Sigmoid colon (tissue), 4 donors: ENCODE results near the gene UCK1.

ENCODE experiments used
- CTCF ChIP-seq, 4 experiments: fragments of 450-650 bp in 3 of 4; fragments of 200-600 bp in 1 of 4; IDR thresholded peaks; one replicate each; pipeline ENCODE4 v1.5.1; 2016 to 2019; ENCODE audit warnings: antibody characterized with exemption in 4 of 4, mild to moderate bottlenecking in 3 of 4, moderate library complexity in 2 of 4
- EP300 ChIP-seq, 4 donors: sonication (generic); formaldehyde crosslinking; IDR thresholded peaks; one replicate each; pipeline ENCODE4 v1.6.1; 2017; ENCODE audit warnings: antibody characterized with exemption in 4 of 4
- POLR2A ChIP-seq, 2 donors: fragments of 450-650 bp; IDR thresholded peaks; one replicate each; pipeline ENCODE4 v1.6.1; 2016; ENCODE audit warnings: antibody characterized with exemption in 2 of 2, mild to moderate bottlenecking in 2 of 2, moderate library complexity in 2 of 2

DNA sequence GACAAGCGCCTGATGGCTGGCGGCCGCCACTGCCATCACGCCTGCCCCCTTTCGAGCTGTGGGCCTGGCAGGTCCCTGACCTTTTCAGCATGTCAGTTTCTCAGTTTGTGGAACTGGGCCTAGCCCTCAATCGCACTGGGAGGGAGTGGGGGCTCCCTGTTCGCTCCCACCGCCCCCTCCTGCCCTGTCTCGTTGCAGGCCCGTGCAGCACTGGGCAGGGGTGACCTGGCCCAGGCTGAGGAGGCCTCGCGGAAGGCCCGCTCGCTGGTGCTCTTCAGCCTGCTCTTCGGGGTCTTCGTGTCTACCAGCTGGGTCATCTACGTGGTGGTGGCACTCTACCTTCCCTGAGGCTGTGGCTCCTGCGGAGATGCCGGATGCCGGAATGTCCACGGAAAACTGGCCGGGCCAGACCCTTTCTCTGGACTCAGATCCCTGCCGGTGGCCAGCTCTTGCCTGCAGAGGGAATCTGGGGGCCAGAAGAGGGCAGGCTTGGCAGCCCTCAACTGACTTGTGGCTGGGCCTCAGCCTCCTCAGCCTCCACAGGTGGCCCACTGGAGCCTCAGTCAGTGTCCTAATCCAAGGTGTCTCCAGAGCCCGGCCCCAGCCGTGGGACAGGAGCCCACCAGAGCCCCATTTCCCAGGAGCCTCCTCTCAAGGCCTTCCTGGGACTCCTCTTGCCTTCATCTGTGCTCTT lies 26.9 kb upstream of the UCK1 start:
- TF ChIP-seq CTCF (IDR thresholded peaks at IDR 0.05): no peak
- TF ChIP-seq POLR2A (IDR thresholded peaks at IDR 0.05): no peak
- TF ChIP-seq EP300 (IDR thresholded peaks at IDR 0.05): no peak
